C4-2B (cell line): ENCODE measurements around the gene MCUR1.

Experiments used
- H3K27ac ChIP-seq: fragments of 450-650 bp; 2 replicates; pipeline ENCODE4 v1.5.1; 2017
- CTCF ChIP-seq: fragments of 450-650 bp; conservative IDR thresholded peaks from 2 replicates; pipeline ENCODE4 v1.5.1; 2017; ENCODE audit warnings: mild to moderate bottlenecking
- ZFX ChIP-seq: fragments of 450-650 bp; IDR thresholded peaks from 2 replicates; pipeline ENCODE4 v1.6.1; 2017

MCUR1 gene

GRCh38 chr6:13769034-13769654 lies 45.2 kb downstream of the MCUR1 start:
- TF ChIP-seq CTCF (no peak), ZFX (no peak)
- H3K27ac ChIP-seq: no peak overlapping the region

GRCh38 chr6:13767121-13767808 lies 47.1 kb downstream of the MCUR1 start:
- no peak overlapping the region for H3K27ac ChIP-seq
- TF ChIP-seq CTCF (no peak), ZFX (no peak)

- TF ChIP-seq ZFX (no peak), CTCF (no peak)
- H3K27ac ChIP-seq: no peak overlapping the region
These were observed 48.1 kb downstream of the MCUR1 start for GRCh38 chr6:13766201-13766634.

- no peak overlapping the region for H3K27ac ChIP-seq
- TF ChIP-seq ZFX (no peak), CTCF (no peak)
These were observed 48.8 kb downstream of the MCUR1 start for GRCh38 chr6:13765570-13765969.

GRCh38 chr6:13764996-13765395 lies 49.4 kb downstream of the MCUR1 start:
- no peak overlapping the region for H3K27ac ChIP-seq
- no peak for TF ChIP-seq ZFX
- no peak for TF ChIP-seq CTCF

GRCh38 chr6:13763740-13764381 lies 50.5 kb downstream of the MCUR1 start:
- H3K27ac ChIP-seq: no peak overlapping the region
- no peak for TF ChIP-seq ZFX
- no peak for TF ChIP-seq CTCF
